Glutamatergic neuron (in vitro differentiated cells): ENCODE data around the gene RPTOR. TPM values are rescaled to one million over a fixed set of nuclear protein-coding genes. Genes with fewer than 3 reads are reported as not detected.

Experiments
- DNase-seq: peaks from one replicate; pipeline ENCODE4 v3.0.0; 2022
- H3K27ac Mint-ChIP-seq: one replicate; pipeline ENCODE4 v1.8.0; 2020; ENCODE audit warnings: mild to moderate bottlenecking, mixed read lengths, inconsistent platforms; ENCODE audit not compliant: unreplicated experiment
- H3K27me3 Mint-ChIP-seq: one replicate; pipeline ENCODE4 v1.8.0; 2020; ENCODE audit warnings: mild to moderate bottlenecking, moderate library complexity, mixed read lengths, inconsistent platforms; ENCODE audit not compliant: unreplicated experiment
- H3K36me3 Mint-ChIP-seq: one replicate; pipeline ENCODE4 v1.8.0; 2020; ENCODE audit warnings: mild to moderate bottlenecking, mixed read lengths, inconsistent platforms; ENCODE audit not compliant: unreplicated experiment
- H3K4me1 Mint-ChIP-seq: one replicate; pipeline ENCODE4 v1.8.0; 2020; ENCODE audit warnings: mild to moderate bottlenecking, low read depth, mixed read lengths, inconsistent platforms; ENCODE audit not compliant: unreplicated experiment
- H3K4me3 Mint-ChIP-seq: one replicate; pipeline ENCODE4 v1.8.0; 2020; ENCODE audit warnings: mild to moderate bottlenecking, mixed read lengths, inconsistent platforms; ENCODE audit not compliant: unreplicated experiment
- H3K9me3 Mint-ChIP-seq: one replicate; pipeline ENCODE4 v1.8.0; 2020; ENCODE audit warnings: mild to moderate bottlenecking, moderate library complexity, mixed read lengths, inconsistent platforms; ENCODE audit not compliant: unreplicated experiment
- total RNA-seq: library from RNA; stranded (reverse); fragmentation: NEBNext Ultra II Directional; extraction: Animal tissue kit (Norgen Biotek cat#: 25700); gene quantifications from one replicate; pipeline ENCODE4 v1.2.1, GENCODE V29; 2021; ENCODE audit not compliant: unreplicated experiment
- TF ChIP-seq, protein P1 (sequence below): fragments of 200-600 bp; sonication (generic); IDR thresholded peaks from one replicate; pipeline ENCODE4 v1.5.0; 2021; ENCODE audit not compliant: partially characterized antibody, unreplicated experiment

The RPTOR gene
- total RNA-seq, 1 donor from 2014 or later = 39.8 TPM

DNA sequence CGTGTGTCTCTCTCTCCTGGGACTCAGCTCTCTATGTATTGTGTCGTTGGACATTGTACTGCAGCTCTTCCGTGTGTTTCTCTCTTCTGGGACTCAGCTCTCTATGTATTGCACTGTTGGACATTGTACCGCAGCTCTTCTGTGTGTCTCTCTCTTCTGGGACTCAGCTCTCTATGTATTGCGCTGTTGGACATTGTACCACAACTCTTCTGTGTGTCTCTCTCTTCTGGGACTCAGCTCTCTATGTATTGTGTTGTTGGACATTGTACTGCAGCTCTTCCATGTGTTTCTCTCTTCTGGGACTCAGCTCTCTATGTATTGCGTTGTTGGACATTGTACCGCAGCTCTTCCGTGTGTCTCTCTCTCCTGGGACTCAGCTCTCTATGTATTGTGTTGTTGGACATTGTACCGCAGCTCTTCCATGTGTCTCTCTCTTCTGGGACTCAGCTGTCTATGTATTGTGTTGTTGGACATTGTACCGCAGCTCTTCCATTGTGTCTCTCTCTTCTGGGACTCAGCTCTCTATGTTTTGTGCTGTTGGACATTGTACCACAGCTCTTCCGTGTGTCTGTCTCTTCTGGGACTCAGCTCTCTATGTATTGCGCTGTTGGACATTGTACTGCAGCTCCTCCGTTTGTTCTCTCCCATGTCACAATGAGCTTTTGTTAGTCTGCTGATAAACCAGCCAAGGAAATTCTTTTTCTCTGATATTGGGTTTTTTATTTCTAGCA lies 84.8 kb downstream of the RPTOR start:
- DNase-seq = no peak
- no peak overlapping the region for H3K4me3 Mint-ChIP-seq
- no peak overlapping the region for H3K27ac Mint-ChIP-seq
- H3K36me3 Mint-ChIP-seq = peaks cover 4% of the 10 kb centered on the region
- peaks cover 4% of the 10 kb centered on the region for H3K27me3 Mint-ChIP-seq
- peaks cover 9% of the 10 kb centered on the region for H3K4me1 Mint-ChIP-seq
- TF ChIP-seq, protein P1, sequence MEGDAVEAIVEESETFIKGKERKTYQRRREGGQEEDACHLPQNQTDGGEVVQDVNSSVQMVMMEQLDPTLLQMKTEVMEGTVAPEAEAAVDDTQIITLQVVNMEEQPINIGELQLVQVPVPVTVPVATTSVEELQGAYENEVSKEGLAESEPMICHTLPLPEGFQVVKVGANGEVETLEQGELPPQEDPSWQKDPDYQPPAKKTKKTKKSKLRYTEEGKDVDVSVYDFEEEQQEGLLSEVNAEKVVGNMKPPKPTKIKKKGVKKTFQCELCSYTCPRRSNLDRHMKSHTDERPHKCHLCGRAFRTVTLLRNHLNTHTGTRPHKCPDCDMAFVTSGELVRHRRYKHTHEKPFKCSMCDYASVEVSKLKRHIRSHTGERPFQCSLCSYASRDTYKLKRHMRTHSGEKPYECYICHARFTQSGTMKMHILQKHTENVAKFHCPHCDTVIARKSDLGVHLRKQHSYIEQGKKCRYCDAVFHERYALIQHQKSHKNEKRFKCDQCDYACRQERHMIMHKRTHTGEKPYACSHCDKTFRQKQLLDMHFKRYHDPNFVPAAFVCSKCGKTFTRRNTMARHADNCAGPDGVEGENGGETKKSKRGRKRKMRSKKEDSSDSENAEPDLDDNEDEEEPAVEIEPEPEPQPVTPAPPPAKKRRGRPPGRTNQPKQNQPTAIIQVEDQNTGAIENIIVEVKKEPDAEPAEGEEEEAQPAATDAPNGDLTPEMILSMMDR = no peak
- H3K9me3 Mint-ChIP-seq = no peaks in the 10 kb centered on the region

DNA sequence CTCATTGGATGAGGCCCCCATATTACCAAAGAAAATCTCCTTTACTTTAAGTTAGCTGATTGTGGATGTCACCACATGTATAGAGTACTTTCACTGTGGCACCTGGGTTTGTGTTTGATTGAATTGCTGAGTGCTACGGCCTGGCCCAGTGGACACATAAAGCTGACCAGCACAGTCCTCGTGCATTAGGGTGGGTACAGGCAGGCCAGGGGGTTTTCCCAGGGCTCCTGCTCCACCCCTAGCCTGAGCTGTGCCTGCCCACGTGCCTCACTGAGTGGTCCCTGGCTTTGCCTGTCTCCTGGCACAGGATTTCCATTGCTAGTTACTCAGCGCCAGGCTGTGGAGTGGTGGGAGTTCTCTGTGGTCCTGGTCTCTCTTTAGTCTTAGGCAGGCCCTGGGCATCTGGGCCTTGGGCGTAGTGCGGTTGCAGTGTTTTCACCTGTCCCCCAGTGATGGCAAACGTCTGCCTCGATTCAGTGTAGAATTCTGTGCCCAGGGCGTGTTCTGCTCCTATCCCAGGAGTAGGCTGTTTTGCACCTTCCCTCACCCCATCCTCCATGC lies 86.0 kb downstream of the RPTOR start:
- Mint-ChIP-seq H3K27ac (no peak overlapping the region), H3K4me3 (no peak overlapping the region), H3K4me1 (peaks cover 3% of the 10 kb centered on the region), H3K27me3 (peaks cover 13% of the 10 kb centered on the region), H3K9me3 (peaks cover 2% of the 10 kb centered on the region), H3K36me3 (peaks cover 9% of the 10 kb centered on the region)
- TF ChIP-seq, protein P1 = no peak
- DNase-seq = no peak

DNA sequence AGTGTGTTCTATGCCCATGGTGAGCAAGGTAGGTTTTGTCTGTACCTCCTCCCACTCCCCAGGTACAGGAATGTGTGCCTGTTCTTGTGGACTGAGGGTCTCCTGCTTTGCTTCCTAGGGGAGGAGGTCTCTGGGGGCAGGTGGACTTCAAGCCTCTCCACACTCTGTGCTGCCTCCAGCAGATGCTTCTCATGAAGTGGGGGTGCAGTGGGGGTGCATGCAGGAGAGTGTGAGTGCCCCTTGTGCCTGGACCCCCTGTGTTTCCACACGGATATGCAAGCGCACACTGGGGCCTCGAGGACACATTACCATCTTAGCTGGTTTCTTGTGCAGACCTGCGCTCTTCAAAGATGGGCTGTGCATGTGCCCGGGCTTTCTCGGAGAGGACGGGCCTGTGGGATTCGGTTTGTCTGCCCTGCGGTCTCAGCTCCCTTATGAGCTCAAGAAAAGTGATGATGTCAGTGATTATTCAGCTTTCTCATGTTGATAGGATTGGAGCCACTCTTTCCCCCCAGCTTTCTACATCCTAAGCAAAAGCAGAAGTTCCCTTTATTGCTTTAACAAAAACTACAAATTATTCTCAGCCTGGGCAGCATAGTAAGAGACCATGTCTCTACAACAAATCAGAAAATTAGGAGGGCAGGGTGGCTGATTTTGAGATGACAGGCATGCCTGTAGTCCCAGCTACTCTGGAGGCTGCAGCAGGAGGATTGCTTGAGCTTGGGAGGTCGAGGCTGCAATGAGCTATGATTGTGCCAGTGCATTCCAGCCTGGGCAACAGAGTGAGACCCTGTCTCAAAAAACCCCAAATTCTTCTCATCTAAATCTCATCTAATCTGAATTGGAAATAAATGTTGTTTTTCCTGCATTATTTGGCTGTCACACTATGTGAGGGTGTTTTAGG lies 86.8 kb downstream of the RPTOR start:
- Mint-ChIP-seq H3K4me3 (no peak overlapping the region), H3K36me3 (peaks cover 9% of the 10 kb centered on the region), H3K27ac (no peak overlapping the region), H3K9me3 (peaks cover 3% of the 10 kb centered on the region), H3K4me1 (peaks cover 3% of the 10 kb centered on the region), H3K27me3 (peaks cover 17% of the 10 kb centered on the region)
- no peak for DNase-seq
- TF ChIP-seq, protein P1 = no peak

DNA sequence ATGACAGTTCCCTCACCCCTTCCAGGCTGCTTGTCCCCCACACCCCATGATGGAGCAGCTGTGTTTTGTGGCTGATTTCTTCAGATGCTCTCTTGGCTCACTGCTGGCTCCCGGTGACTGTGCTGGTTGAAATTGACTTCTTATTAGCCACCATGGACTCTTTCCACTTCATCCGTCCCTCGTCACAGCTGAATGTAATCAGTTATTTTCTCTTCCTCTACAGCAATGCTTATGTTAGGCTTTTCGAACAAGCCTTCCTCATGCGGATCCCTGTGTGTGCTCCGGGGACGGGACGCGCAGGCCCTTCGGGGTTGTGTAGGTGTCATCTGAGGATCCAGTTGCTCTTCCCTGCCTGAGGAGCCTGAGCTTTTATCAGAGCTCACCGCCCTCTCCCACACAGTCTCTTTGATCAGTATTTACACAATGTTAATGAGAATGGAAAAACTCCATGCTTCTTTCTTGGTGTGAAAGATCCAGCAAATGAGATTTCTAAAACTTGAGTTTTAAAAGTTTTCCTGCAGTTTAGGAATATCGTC lies 87.5 kb downstream of the RPTOR start:
- H3K27ac Mint-ChIP-seq = no peak overlapping the region
- peaks cover 3% of the 10 kb centered on the region for H3K9me3 Mint-ChIP-seq
- no peak overlapping the region for H3K4me3 Mint-ChIP-seq
- H3K36me3 Mint-ChIP-seq = peaks cover 5% of the 10 kb centered on the region
- no peak for DNase-seq
- H3K27me3 Mint-ChIP-seq = peaks cover 17% of the 10 kb centered on the region
- TF ChIP-seq, protein P1 = no peak
- peaks cover 3% of the 10 kb centered on the region for H3K4me1 Mint-ChIP-seq
